Measurements from ENCODE around the gene NUCB1.
"Not testable (repeated sequence)": the region's sequence is repeated elsewhere in the genome, so short reads cannot be mapped to it uniquely, and the experiment has no call there.

NUCB1 gene

GRCh38 chr19:48874303-48875135, 25.6 kb upstream of the NUCB1 start:
- DNase-seq: peak; percentile 24

- peak; percentile 70 for DNase-seq
Observed at GRCh38 chr19:48876043-48876981, 23.8 kb upstream of the NUCB1 start.

- no peak for DNase-seq
Observed at GRCh38 chr19:48877855-48878195, 22.3 kb upstream of the NUCB1 start.

GRCh38 chr19:48878196-48879024, 21.7 kb upstream of the NUCB1 start:
- DNase-seq: peak; percentile 20

GRCh38 chr19:48879025-48879637, 21.0 kb upstream of the NUCB1 start:
- DNase-seq: no peak

GRCh38 chr19:48879696-48880095, 20.4 kb upstream of the NUCB1 start:
- DNase-seq: not testable (repeated sequence)

GRCh38 chr19:48881741-48882657, 18.1 kb upstream of the NUCB1 start:
- DNase-seq: no peak

- DNase-seq: no peak
Observed at GRCh38 chr19:48883726-48884125, 16.4 kb upstream of the NUCB1 start.

GRCh38 chr19:48887861-48888612, 12.1 kb upstream of the NUCB1 start:
- no peak for DNase-seq

GRCh38 chr19:48889496-48889895, 10.6 kb upstream of the NUCB1 start:
- not testable (repeated sequence) for DNase-seq

- DNase-seq: no peak
Observed at GRCh38 chr19:48890551-48890950, 9.6 kb upstream of the NUCB1 start.

- no peak for DNase-seq
Observed at GRCh38 chr19:48895226-48895625, 4.9 kb upstream of the NUCB1 start.

GRCh38 chr19:48896191-48896720, 3.9 kb upstream of the NUCB1 start:
- peak; percentile 64 for DNase-seq

GRCh38 chr19:48897181-48897580, 2.9 kb upstream of the NUCB1 start:
- DNase-seq: no peak

GRCh38 chr19:48899386-48899749, 744 bp upstream of the NUCB1 start:
- not testable (repeated sequence) for DNase-seq

GRCh38 chr19:48900477-48901406, 630 bp downstream of the NUCB1 start:
- peak; percentile 30 for DNase-seq

GRCh38 chr19:48902291-48902690, 2.2 kb downstream of the NUCB1 start:
- DNase-seq: not testable (repeated sequence)

GRCh38 chr19:48903788-48904187, 3.7 kb downstream of the NUCB1 start:
- not testable (repeated sequence) for DNase-seq

- no peak for DNase-seq
Observed at GRCh38 chr19:48905664-48906063, 5.6 kb downstream of the NUCB1 start.

Data from stimulated activated CD4-positive, alpha-beta T cell treated with anti-CD3 and anti-CD28 coated beads, Interleukin-15, amount 100 ng/mL, for 24 hours (primary cell).